ENCODE results near the gene PREX1. TPM values are rescaled to one million over a fixed set of nuclear protein-coding genes. Genes with fewer than 3 reads are reported as not detected.

PREX1 gene
- total RNA-seq, 1 experiment from 2014 or later = 3.3 TPM

- BruUV-seq (replicated peaks) = no TSS peak
- no peaks in the 10 kb centered on the region for H3K9me2 ChIP-seq (ENCODE audit: insufficient read depth)
- no peak overlapping the region for H2AFZ ChIP-seq
- no peak overlapping the region for H3K4me3 ChIP-seq
- intact Hi-C loops (cut with micrococcal nuclease; ENCODE audit: unreplicated experiment) = no loop called here
- no peaks in the 10 kb centered on the region for H3K36me3 ChIP-seq (ENCODE audit: low read depth)
- H3K27me3 ChIP-seq (ENCODE audit: insufficient read depth, low read depth) = no peaks in the 10 kb centered on the region
- no peaks in the 10 kb centered on the region for H4K20me1 ChIP-seq (ENCODE audit: insufficient read depth)
- H3K27ac ChIP-seq = no peak overlapping the region
- DNase-seq = no peak
- ChIA-PET CTCF (interaction anchor here (0.7 kb wide), 1 partner anchor 1236 kb away, joined by 3 read pairs; no protein-coding TSS in a partner anchor), POLR2A (ENCODE audit: unreplicated experiment) (no interaction called here)
- no peaks in the 10 kb centered on the region for H3F3A ChIP-seq (ENCODE audit: insufficient read depth, low read depth)
- H3K79me2 ChIP-seq (ENCODE audit: low read depth) = no peaks in the 10 kb centered on the region
- H3K4me2 ChIP-seq = no peak overlapping the region
- no peaks in the 10 kb centered on the region for H3K4me1 ChIP-seq (replicated peaks; ENCODE audit: insufficient read depth)
- H3K9me3 ChIP-seq (ENCODE audit: insufficient read depth, low read depth) = no peaks in the 10 kb centered on the region
- TF ChIP-seq CTCF (conservative IDR thresholded peaks at IDR 0.05) (no peak), EZH2 (IDR thresholded peaks at IDR 0.05; ENCODE audit: low read depth) (no peak)
Measured at GRCh38 chr20:48742912-48743680, 84.7 kb downstream of the PREX1 start.

- H3K4me3 ChIP-seq = no peak overlapping the region
- H3K27ac ChIP-seq = no peak overlapping the region
- POLR2A ChIA-PET (ENCODE audit: unreplicated experiment) = no interaction called here
- DNase-seq = no peak
- H2AFZ ChIP-seq = no peak overlapping the region
- no peak overlapping the region for H3K4me2 ChIP-seq
- H3K9me2 ChIP-seq (ENCODE audit: insufficient read depth) = no peaks in the 10 kb centered on the region
- H3K4me1 ChIP-seq (replicated peaks; ENCODE audit: insufficient read depth) = no peaks in the 10 kb centered on the region
- CTCF ChIA-PET = no interaction called here
- intact Hi-C loops (cut with micrococcal nuclease; ENCODE audit: unreplicated experiment) = no loop called here
- no peaks in the 10 kb centered on the region for H3K27me3 ChIP-seq (ENCODE audit: insufficient read depth, low read depth)
- H3K9me3 ChIP-seq (ENCODE audit: insufficient read depth, low read depth) = no peaks in the 10 kb centered on the region
- TF ChIP-seq EZH2 (IDR thresholded peaks at IDR 0.05; ENCODE audit: low read depth) (no peak), CTCF (conservative IDR thresholded peaks at IDR 0.05) (no peak)
- no TSS peak for BruUV-seq (replicated peaks)
- H3K36me3 ChIP-seq (ENCODE audit: low read depth) = no peaks in the 10 kb centered on the region
- no peaks in the 10 kb centered on the region for H3K79me2 ChIP-seq (ENCODE audit: low read depth)
- no peaks in the 10 kb centered on the region for H3F3A ChIP-seq (ENCODE audit: insufficient read depth, low read depth)
- H4K20me1 ChIP-seq (ENCODE audit: insufficient read depth) = no peaks in the 10 kb centered on the region
Measured at GRCh38 chr20:48742233-48742632, 85.6 kb downstream of the PREX1 start.

GRCh38 chr20:48741669-48742068 lies 86.1 kb downstream of the PREX1 start:
- no peak for TF ChIP-seq CTCF (conservative IDR thresholded peaks at IDR 0.05)
- TF ChIP-seq EZH2 (IDR thresholded peaks at IDR 0.05; ENCODE audit: low read depth) = no peak
- H4K20me1 ChIP-seq (ENCODE audit: insufficient read depth) = no peaks in the 10 kb centered on the region
- BruUV-seq (replicated peaks) = no TSS peak
- intact Hi-C loops (cut with micrococcal nuclease; ENCODE audit: unreplicated experiment) = no loop called here
- no peaks in the 10 kb centered on the region for H3K79me2 ChIP-seq (ENCODE audit: low read depth)
- DNase-seq = no peak
- no peaks in the 10 kb centered on the region for H3K9me3 ChIP-seq (ENCODE audit: insufficient read depth, low read depth)
- no peaks in the 10 kb centered on the region for H3K27me3 ChIP-seq (ENCODE audit: insufficient read depth, low read depth)
- no peaks in the 10 kb centered on the region for H3K36me3 ChIP-seq (ENCODE audit: low read depth)
- POLR2A ChIA-PET (ENCODE audit: unreplicated experiment) = no interaction called here
- H3K4me1 ChIP-seq (replicated peaks; ENCODE audit: insufficient read depth) = no peaks in the 10 kb centered on the region
- no peak overlapping the region for H3K4me2 ChIP-seq
- no peak overlapping the region for H2AFZ ChIP-seq
- H3K4me3 ChIP-seq = no peak overlapping the region
- no peaks in the 10 kb centered on the region for H3F3A ChIP-seq (ENCODE audit: insufficient read depth, low read depth)
- CTCF ChIA-PET = interaction anchor here (0.7 kb wide), 1 partner anchor 85 kb away, joined by 3 read pairs; no protein-coding TSS in a partner anchor
- no peak overlapping the region for H3K27ac ChIP-seq
- H3K9me2 ChIP-seq (ENCODE audit: insufficient read depth) = no peaks in the 10 kb centered on the region

All from PC-9 (cell line).